ENCODE measurements around the gene KIF4A. TPM values are rescaled to one million over a fixed set of nuclear protein-coding genes. Genes with fewer than 3 reads are reported as not detected.

Gene KIF4A
- total and polyA plus RNA-seq, 10 of the 15 experiments (the other 5 are each of a cell fraction or from before 2014, with no cell fraction given): 10.8 to 28.8 (median 22.5) TPM

DNA sequence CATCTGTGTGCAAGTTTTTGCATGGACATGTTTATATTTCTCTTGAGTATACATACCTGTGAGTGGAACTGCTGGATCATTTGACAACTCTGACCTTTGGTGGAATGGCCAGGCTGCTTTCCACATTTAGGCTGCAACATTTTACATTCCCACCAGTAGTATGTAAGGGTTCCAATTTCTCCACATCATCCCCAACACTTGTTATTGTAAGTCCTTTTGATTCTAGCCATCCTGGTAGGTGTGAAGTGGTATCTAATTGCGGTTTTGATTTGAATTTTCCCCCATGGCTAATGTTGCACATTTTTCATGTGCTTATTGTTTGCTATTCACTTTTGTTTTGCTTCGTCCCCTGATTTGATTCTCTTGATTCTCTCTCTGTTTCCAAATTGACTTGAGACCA is 171.1 kb downstream of the KIF4A start (continued):
- TF ChIP-seq PRDM15 (CRISPR knock-in tag; IDR thresholded peaks at IDR 0.05) (no peak), EGR1 (IDR thresholded peaks at IDR 0.05; ENCODE audit: borderline replicate concordance in 1 of 2, low read depth in 2 of 2, low read length in 2 of 2) (no peak), FOS (IDR thresholded peaks at IDR 0.05; ENCODE audit: borderline replicate concordance, extremely low read depth, insufficient read length) (no peak), IRF3 (IDR thresholded peaks at IDR 0.05) (no peak), RUNX3 (IDR thresholded peaks at IDR 0.05; ENCODE audit: low read length) (no peak), NFIC (IDR thresholded peaks at IDR 0.05; ENCODE audit: low read depth, low read length) (no peak), HDAC6 (IDR thresholded peaks at IDR 0.05; ENCODE audit: unreplicated experiment) (no peak), RELA (IDR thresholded peaks at IDR 0.05; ENCODE audit: borderline replicate concordance, partially characterized antibody) (no peak), POLR2A (IDR thresholded peaks at IDR 0.05; ENCODE audit: low read depth, low read length) (no peak), RB1 (IDR thresholded peaks at IDR 0.05; ENCODE audit: borderline replicate concordance) (no peak), ATF2 (IDR thresholded peaks at IDR 0.05; ENCODE audit: low read length) (no peak), SIN3A (IDR thresholded peaks at IDR 0.05; ENCODE audit: low read depth, low read length) (no peak)
- TF ChIP-seq, protein P1, sequence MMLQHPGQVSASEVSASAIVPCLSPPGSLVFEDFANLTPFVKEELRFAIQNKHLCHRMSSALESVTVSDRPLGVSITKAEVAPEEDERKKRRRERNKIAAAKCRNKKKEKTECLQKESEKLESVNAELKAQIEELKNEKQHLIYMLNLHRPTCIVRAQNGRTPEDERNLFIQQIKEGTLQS (IDR thresholded peaks at IDR 0.05; ENCODE audit: borderline replicate concordance, extremely low read depth, low read depth, low read length): no peak

Data from GM12878 (cell line).